Mesenchymal stem cell (in vitro differentiated cells and primary cell): Measurements from ENCODE around the gene MTUS2. TPM values are rescaled to one million over a fixed set of nuclear protein-coding genes. Genes with fewer than 3 reads are reported as not detected.

Experiments used
- DNase-seq: peaks from one replicate; pipeline ENCODE4 v3.0.0-alpha.2; 2013
- H2AFZ ChIP-seq: one replicate; pipeline ENCODE4 v1.6.1; 2013; ENCODE audit warnings: low read depth, mild to moderate bottlenecking, control low read depth, inconsistent platforms, low read length, moderate library complexity
- H2AK5ac ChIP-seq: 2 replicates; pipeline ENCODE4 v1.6.1; 2013; ENCODE audit warnings: low read length, moderate library complexity, mild to moderate bottlenecking, inconsistent platforms; ENCODE audit not compliant: severe bottlenecking
- H2BK120ac ChIP-seq: one replicate; pipeline ENCODE4 v1.6.1; 2013; ENCODE audit warnings: low read depth, mild to moderate bottlenecking, inconsistent platforms, low read length, moderate library complexity
- H2BK12ac ChIP-seq, 2 experiments: one replicate each; pipeline ENCODE4 v1.6.1; 2013; ENCODE audit warnings: inconsistent platforms in 2 of 2, low read length in 2 of 2, mild to moderate bottlenecking in 2 of 2, moderate library complexity in 2 of 2, control low read depth in 1 of 2
- H2BK15ac ChIP-seq: one replicate; pipeline ENCODE4 v1.6.1; 2013; ENCODE audit warnings: mild to moderate bottlenecking, low read depth, inconsistent platforms; ENCODE audit not compliant: poor library complexity, severe bottlenecking
- H2BK5ac ChIP-seq: 2 replicates; pipeline ENCODE4 v1.6.1; 2013; ENCODE audit warnings: low read depth, mild to moderate bottlenecking, low read length, control low read depth, inconsistent platforms; ENCODE audit not compliant: poor library complexity, severe bottlenecking
- H3K14ac ChIP-seq, 2 experiments: one replicate each; pipeline ENCODE4 v1.6.1; 2013; ENCODE audit warnings: inconsistent platforms in 2 of 2, low read length in 2 of 2, control low read depth in 1 of 2, mild to moderate bottlenecking in 1 of 2, moderate library complexity in 1 of 2
- H3K18ac ChIP-seq, 2 experiments: one replicate each; pipeline ENCODE4 v1.6.1; 2013; ENCODE audit warnings: inconsistent platforms in 2 of 2, low read length in 2 of 2, control low read depth in 1 of 2, low read depth in 1 of 2, mild to moderate bottlenecking in 1 of 2
- H3K23ac ChIP-seq, 2 experiments: one replicate each; pipeline ENCODE4 v1.6.1; 2013; ENCODE audit warnings: inconsistent platforms in 2 of 2, low read length in 2 of 2, mild to moderate bottlenecking in 2 of 2, moderate library complexity in 2 of 2, control low read depth in 1 of 2
- H3K27ac ChIP-seq: 2 replicates; pipeline ENCODE4 v1.5.1; 2013; ENCODE audit warnings: mild to moderate bottlenecking, moderate library complexity, low read length, control low read depth, inconsistent platforms; ENCODE audit not compliant: poor library complexity, severe bottlenecking
- H3K27me3 ChIP-seq, 2 experiments: 2 replicates each; pipeline versions ENCODE4 v1.6.1 to v1.7.0; 2013; ENCODE audit warnings: low read length in 2 of 2, mild to moderate bottlenecking in 2 of 2, moderate library complexity in 2 of 2, control low read depth in 1 of 2, inconsistent platforms in 1 of 2; ENCODE audit not compliant: control insufficient read depth in 1 of 2, insufficient read depth in 1 of 2
- H3K36me3 ChIP-seq, 2 experiments: 2 replicates each; pipeline versions ENCODE4 v1.6.1 to v1.7.0; 2013; ENCODE audit warnings: low read length in 2 of 2, control low read depth in 1 of 2, inconsistent platforms in 1 of 2, low read depth in 1 of 2, mild to moderate bottlenecking in 1 of 2; ENCODE audit not compliant: insufficient read depth in 2 of 2, control insufficient read depth in 1 of 2
- H3K4ac ChIP-seq, 2 experiments: one replicate each; pipeline ENCODE4 v1.6.1; 2013; ENCODE audit warnings: inconsistent platforms in 2 of 2, low read length in 2 of 2, mild to moderate bottlenecking in 2 of 2, moderate library complexity in 2 of 2, control low read depth in 1 of 2, low read depth in 1 of 2
- H3K4me1 ChIP-seq: 2 replicates; pipeline ENCODE4 v1.6.1; 2013; ENCODE audit warnings: low read depth, low read length, control low read depth; ENCODE audit not compliant: control insufficient read depth, insufficient read depth
- H3K4me2 ChIP-seq: 2 replicates; pipeline ENCODE4 v1.6.1; 2013; ENCODE audit warnings: low read length, mild to moderate bottlenecking, inconsistent platforms; ENCODE audit not compliant: poor library complexity, severe bottlenecking
- H3K4me3 ChIP-seq, 2 experiments: 2 replicates each; pipeline versions ENCODE4 v1.5.1 to v1.7.0; 2013; ENCODE audit warnings: low read length in 2 of 2, mild to moderate bottlenecking in 2 of 2, control low read depth in 1 of 2, low read depth in 1 of 2; ENCODE audit not compliant: insufficient read depth in 1 of 2
- H3K79me1 ChIP-seq: replicated peaks from 2 replicates; pipeline ENCODE4 v1.6.1; 2013; ENCODE audit warnings: mild to moderate bottlenecking, control low read depth, low read length, inconsistent platforms; ENCODE audit not compliant: poor library complexity, severe bottlenecking
- H3K9ac ChIP-seq: 2 replicates; pipeline ENCODE4 v1.7.0; 2013; ENCODE audit warnings: mild to moderate bottlenecking, low read length, moderate library complexity
- H3K9me3 ChIP-seq: 2 replicates; pipeline ENCODE4 v1.7.0; 2013; ENCODE audit warnings: mild to moderate bottlenecking, low read length; ENCODE audit not compliant: control insufficient read depth
- H4K8ac ChIP-seq: one replicate; pipeline ENCODE4 v1.6.1; 2013; ENCODE audit warnings: inconsistent platforms, mild to moderate bottlenecking, low read length, moderate library complexity
- H4K91ac ChIP-seq: one replicate; pipeline ENCODE4 v1.6.1; 2013; ENCODE audit warnings: mild to moderate bottlenecking, low read length, inconsistent platforms
- WGBS: methylation state at CpG from one replicate; pipeline ENCODE4 v1.1.7; 2013; ENCODE audit warnings: mixed read lengths; 5-methylcytosine and 5-hydroxymethylcytosine counted together
- polyA plus RNA-seq, 2 experiments: library from polyadenylated mRNA; stranded (reverse); fragments of 200-250 nt; gene quantifications; one replicate each; pipeline ENCODE4 v1.2.3, GENCODE V29; 2013

MTUS2 gene
- polyA plus RNA-seq (2013, experiment 1 of 2): 0.50 TPM
- 0.33 TPM for polyA plus RNA-seq (2013, experiment 2 of 2)

DNA sequence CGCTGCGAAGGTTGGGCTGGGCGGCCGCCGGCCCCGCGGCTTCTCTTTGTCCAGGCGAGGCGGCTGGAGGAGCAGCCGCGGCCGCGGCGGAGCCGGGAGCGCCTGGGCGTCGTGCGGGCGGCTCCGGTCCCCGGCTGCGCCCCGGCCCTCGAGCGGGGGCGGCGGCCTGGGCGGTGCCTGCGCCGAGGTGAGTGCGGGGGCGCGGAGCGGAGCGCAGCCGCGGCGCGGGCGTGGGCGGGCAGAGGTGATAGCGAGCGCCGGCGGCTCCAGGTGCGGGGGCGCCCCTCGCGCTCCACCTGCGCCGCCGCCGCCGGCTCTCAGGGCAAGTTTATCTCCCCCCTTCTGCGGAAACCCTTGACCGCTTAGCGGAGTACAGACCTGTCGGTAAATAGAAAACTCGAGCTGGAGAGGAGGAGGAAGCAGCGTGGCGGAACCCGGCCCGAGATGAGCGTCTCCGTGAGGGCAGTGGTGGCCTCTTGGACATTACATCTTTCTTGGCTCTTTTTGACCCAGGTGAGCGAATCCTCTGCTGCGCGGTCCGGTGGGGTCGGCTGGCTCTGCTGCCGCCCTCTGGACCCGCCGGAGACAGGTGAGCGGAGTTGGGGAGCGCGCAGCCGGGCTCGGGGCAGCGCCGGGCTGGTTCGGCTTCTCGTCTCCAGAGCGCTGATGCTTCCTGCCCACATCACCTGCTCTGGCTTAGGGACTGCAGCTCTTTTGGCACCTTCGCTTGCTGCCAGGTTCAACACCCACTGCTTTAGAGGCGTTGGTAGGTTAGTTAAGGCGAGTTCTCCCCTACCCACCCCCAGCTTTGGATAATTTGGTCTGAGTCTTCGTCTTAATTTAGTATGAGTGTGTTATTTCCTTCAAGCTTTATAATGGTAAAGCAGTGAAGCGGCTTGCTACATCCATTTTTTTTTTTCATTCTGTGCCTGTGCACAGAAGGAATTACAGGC lies at the start of gene MTUS2:
MTUS2 (plus strand) TSS at position 241 of the 953 bp plus-strand sequence.
- peak within 1 kb of the TSS; percentile 45 to 69 for H3K4me3 ChIP-seq
- no peak within 1 kb of the TSS for H3K27ac ChIP-seq
- no peak within 1 kb of the TSS for H4K8ac ChIP-seq
- no peak within 1 kb of the TSS for H2AK5ac ChIP-seq
- H3K18ac ChIP-seq: no peak within 1 kb of the TSS
- H2BK120ac ChIP-seq: no peak within 1 kb of the TSS
- DNase-seq: peak; percentile 2
- H2BK12ac ChIP-seq: no peak within 1 kb of the TSS
- peak within 1 kb of the TSS in 1 of 2 experiments; percentile 72 for H3K23ac ChIP-seq
- H2BK5ac ChIP-seq: no peak within 1 kb of the TSS
- no peaks in the 10 kb centered on the region for H3K36me3 ChIP-seq
- peak within 1 kb of the TSS; percentile 56 for H2AFZ ChIP-seq
- H4K91ac ChIP-seq: no peak within 1 kb of the TSS
- 2% methylated on average over 34 of the region's 89 CpGs for WGBS
- H2BK15ac ChIP-seq: no peak within 1 kb of the TSS
- peaks cover 3% of the 10 kb centered on the region for H3K9me3 ChIP-seq
- H3K9ac ChIP-seq: peak within 1 kb of the TSS; percentile 14
- peaks cover 44 to 51% of the 10 kb centered on the region in 2 experiments for H3K27me3 ChIP-seq
- no peaks in the 10 kb centered on the region for H3K79me1 ChIP-seq
- peak within 1 kb of the TSS; percentile 91 for H3K4me2 ChIP-seq
- no peak within 1 kb of the TSS for H3K4ac ChIP-seq
- H3K14ac ChIP-seq: no peak within 1 kb of the TSS
- peaks cover 13% of the 10 kb centered on the region for H3K4me1 ChIP-seq

DNA sequence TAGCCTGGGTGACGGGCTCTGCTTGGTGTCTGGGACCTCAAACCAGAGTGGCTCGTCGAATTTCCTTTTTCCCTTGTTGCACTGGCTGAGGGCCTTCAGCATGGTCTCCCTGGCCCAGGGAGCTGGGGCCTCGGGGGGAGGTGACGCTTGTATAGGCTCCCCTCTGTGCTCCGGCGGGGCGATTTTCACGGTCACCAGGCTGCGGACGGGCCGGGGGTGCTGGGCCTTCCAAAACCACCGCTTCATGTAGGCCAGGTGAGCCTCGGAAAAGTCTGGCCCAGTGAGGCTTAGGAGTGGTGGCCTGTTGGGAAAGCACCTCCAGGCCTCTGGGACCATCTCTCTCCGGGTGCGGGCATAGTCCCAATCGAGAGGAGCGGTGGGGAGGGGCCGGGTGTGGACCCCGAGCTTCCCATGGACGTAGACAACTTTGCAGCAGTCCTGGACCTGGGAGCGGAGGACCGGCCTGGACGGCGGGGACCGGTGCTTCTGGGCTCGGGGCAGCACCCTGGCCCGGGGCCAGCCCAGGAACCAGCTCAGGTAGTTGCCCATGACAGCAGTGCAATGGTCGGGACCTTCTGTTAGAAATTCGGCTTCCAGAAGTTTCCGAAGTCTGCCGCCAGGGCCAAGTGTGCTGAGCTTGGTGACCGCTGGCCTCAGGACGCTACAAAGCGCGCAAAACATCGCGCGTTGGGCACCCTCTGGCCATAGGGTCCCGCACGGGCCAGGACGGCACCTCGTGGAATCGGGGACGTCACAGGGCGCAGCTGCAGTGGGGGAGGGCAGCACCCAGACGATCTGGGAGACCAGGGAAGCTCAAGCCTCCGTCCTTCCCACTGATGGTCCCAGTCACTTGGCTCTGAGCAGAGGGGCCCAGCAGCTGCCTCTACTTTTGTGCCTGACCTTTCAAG lies 41.6 kb upstream of the MTUS2 start:
- no peak overlapping the region for H2AFZ ChIP-seq
- DNase-seq: no peak
- H3K9me3 ChIP-seq: no peaks in the 10 kb centered on the region
- H2BK15ac ChIP-seq: peak overlapping the region; percentile 28
- no peak overlapping the region for H3K9ac ChIP-seq
- H3K18ac ChIP-seq: no peak overlapping the region
- H3K4me3 ChIP-seq: no peak overlapping the region
- H3K4me1 ChIP-seq: no peaks in the 10 kb centered on the region
- no peaks in the 10 kb centered on the region for H3K27me3 ChIP-seq
- no peak overlapping the region for H3K4me2 ChIP-seq
- no peaks in the 10 kb centered on the region for H3K36me3 ChIP-seq
- H3K79me1 ChIP-seq: no peaks in the 10 kb centered on the region
- no peak overlapping the region for H3K27ac ChIP-seq
- H4K91ac ChIP-seq: peak overlapping the region; percentile 68
- H3K14ac ChIP-seq: no peak overlapping the region
- WGBS: 91% methylated on average over 48 of the region's 48 CpGs
- no peak overlapping the region for H2BK12ac ChIP-seq
- H2BK120ac ChIP-seq: no peak overlapping the region
- no peak overlapping the region for H2BK5ac ChIP-seq
- no peak overlapping the region for H3K23ac ChIP-seq
- H2AK5ac ChIP-seq: no peak overlapping the region
- no peak overlapping the region for H3K4ac ChIP-seq
- H4K8ac ChIP-seq: no peak overlapping the region

DNA sequence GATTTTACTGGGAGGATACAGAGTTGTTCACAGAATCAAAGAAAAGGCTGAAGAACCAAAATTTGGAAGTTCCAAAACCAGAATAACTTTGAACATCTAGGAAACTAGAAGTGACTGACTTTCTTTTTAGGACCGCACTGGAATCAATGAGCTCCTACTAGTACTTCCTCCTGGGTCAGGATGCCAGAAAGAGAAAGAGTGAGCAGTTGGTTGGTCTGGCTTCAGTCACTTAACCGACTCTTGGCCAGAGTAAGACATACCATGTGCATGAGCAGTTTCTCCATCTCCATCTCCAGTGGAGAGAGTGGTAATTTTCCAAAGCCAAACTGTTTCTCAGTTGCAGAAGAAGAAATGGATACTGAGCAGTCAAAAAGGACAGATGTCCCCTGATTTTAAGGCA lies 27.1 kb upstream of the MTUS2 start:
- H2AK5ac ChIP-seq: no peak overlapping the region
- H2BK15ac ChIP-seq: no peak overlapping the region
- H3K18ac ChIP-seq: no peak overlapping the region
- H4K8ac ChIP-seq: no peak overlapping the region
- H3K14ac ChIP-seq: no peak overlapping the region
- no peak overlapping the region for H2BK120ac ChIP-seq
- no peaks in the 10 kb centered on the region for H3K36me3 ChIP-seq
- no peak overlapping the region for H4K91ac ChIP-seq
- DNase-seq: peak; percentile 58
- no peak overlapping the region for H3K4me2 ChIP-seq
- no peak overlapping the region for H2BK5ac ChIP-seq
- H2BK12ac ChIP-seq: no peak overlapping the region
- H3K79me1 ChIP-seq: no peaks in the 10 kb centered on the region
- H3K9me3 ChIP-seq: no peaks in the 10 kb centered on the region
- no peak overlapping the region for H3K27ac ChIP-seq
- H3K27me3 ChIP-seq: peaks cover 6 to 9% of the 10 kb centered on the region in 2 experiments
- H3K4me1 ChIP-seq: peaks cover 3% of the 10 kb centered on the region
- H3K4ac ChIP-seq: no peak overlapping the region
- H2AFZ ChIP-seq: no peak overlapping the region
- no peak overlapping the region for H3K9ac ChIP-seq
- H3K4me3 ChIP-seq: no peak overlapping the region
- no peak overlapping the region for H3K23ac ChIP-seq
- 73% methylated on average over 2 of the region's 2 CpGs for WGBS

DNA sequence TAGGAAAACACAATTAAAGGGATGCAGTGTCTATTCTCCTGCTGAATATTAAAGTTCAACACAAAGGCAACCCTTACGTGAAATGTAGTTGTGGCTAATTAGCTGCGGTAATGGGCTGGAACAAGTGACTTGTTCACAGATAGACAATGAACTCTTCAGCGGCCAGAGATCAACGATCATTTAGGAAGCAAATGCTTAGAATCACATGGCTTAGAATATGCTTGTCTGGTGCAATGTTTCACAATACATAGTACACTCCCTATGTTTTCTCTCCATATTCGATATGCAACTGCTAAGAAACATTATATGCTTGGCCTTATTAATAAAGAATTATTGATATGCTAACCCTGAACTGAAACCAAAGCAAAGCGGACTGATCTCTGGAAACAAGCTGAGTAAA lies 25.7 kb upstream of the MTUS2 start:
- H3K36me3 ChIP-seq: no peaks in the 10 kb centered on the region
- no peak overlapping the region for H3K4me3 ChIP-seq
- no peaks in the 10 kb centered on the region for H3K79me1 ChIP-seq
- H3K27me3 ChIP-seq: peaks cover 4 to 9% of the 10 kb centered on the region in 2 experiments
- H3K4me2 ChIP-seq: no peak overlapping the region
- H4K8ac ChIP-seq: no peak overlapping the region
- H3K27ac ChIP-seq: no peak overlapping the region
- H3K4me1 ChIP-seq: peaks cover 3% of the 10 kb centered on the region
- H2BK15ac ChIP-seq: no peak overlapping the region
- H3K18ac ChIP-seq: no peak overlapping the region
- 84% methylated on average over 5 of the region's 6 CpGs for WGBS
- no peak overlapping the region for H3K23ac ChIP-seq
- no peak overlapping the region for H3K4ac ChIP-seq
- H2BK120ac ChIP-seq: no peak overlapping the region
- H4K91ac ChIP-seq: no peak overlapping the region
- H3K9ac ChIP-seq: no peak overlapping the region
- no peak overlapping the region for H2BK5ac ChIP-seq
- H3K14ac ChIP-seq: no peak overlapping the region
- H3K9me3 ChIP-seq: no peaks in the 10 kb centered on the region
- DNase-seq: no peak
- H2BK12ac ChIP-seq: no peak overlapping the region
- no peak overlapping the region for H2AFZ ChIP-seq
- no peak overlapping the region for H2AK5ac ChIP-seq
